Hematopoietic multipotent progenitor cell (in vitro differentiated cells): ENCODE results near the gene ELP4. TPM values are rescaled to one million over a fixed set of nuclear protein-coding genes. Genes with fewer than 3 reads are reported as not detected.
"Not testable (repeated sequence)": the region's sequence is repeated elsewhere in the genome, so short reads cannot be mapped to it uniquely, and the experiment has no call there.

Experiments used
- DNase-seq, 3 donors: peaks; one replicate each; pipeline ENCODE4 v3.0.0-alpha.2; 2011 to 2015; ENCODE audit warnings: low read depth in 2 of 3, low spot score in 2 of 3
- total RNA-seq: library from RNA; depleted of rRNA; stranded (reverse); fragments of >200 nt; gene quantifications from one replicate; pipeline ENCODE4 v1.2.3, GENCODE V29; 2012

ELP4 gene
- total RNA-seq: 19.9 TPM

GRCh38 chr11:31509429-31510345, at the start of gene ELP4, which contains the start of gene IMMP1L:
TSS of gene ELP4 (plus strand) at chr11:31509767. CDS start at chr11:31509785, 18 bp downstream.
TSS of gene IMMP1L (minus strand) at chr11:31509622. CDS start at chr11:31463276, 46,346 bp downstream.
- peak; percentile 87 to 98 (median 96) for DNase-seq

GRCh38 chr11:31464436-31464835, 45.1 kb upstream of the ELP4 start:
- no peak for DNase-seq

- no peak for DNase-seq
These were observed 35.5 kb upstream of the ELP4 start for GRCh38 chr11:31474083-31474482.

- no peak for DNase-seq
These were observed 31.9 kb upstream of the ELP4 start for GRCh38 chr11:31477528-31478222.

GRCh38 chr11:31478223-31478590, 31.4 kb upstream of the ELP4 start:
- no peak for DNase-seq

GRCh38 chr11:31479066-31479465, 30.5 kb upstream of the ELP4 start:
- no peak for DNase-seq

- no peak for DNase-seq
These were observed 28.6 kb upstream of the ELP4 start for GRCh38 chr11:31480930-31481329.

GRCh38 chr11:31484497-31484896, 25.1 kb upstream of the ELP4 start:
- no peak for DNase-seq

GRCh38 chr11:31487848-31488247, 21.7 kb upstream of the ELP4 start:
- DNase-seq: peak in 2 of 3 donors; percentile 50 to 80

GRCh38 chr11:31492320-31492913, 17.1 kb upstream of the ELP4 start:
- no peak for DNase-seq

GRCh38 chr11:31493235-31493634, 16.3 kb upstream of the ELP4 start:
- no peak for DNase-seq

GRCh38 chr11:31493762-31494161, 15.8 kb upstream of the ELP4 start:
- DNase-seq: not testable (repeated sequence)

- DNase-seq: no peak
These were observed 9.9 kb upstream of the ELP4 start for GRCh38 chr11:31499576-31500178.

GRCh38 chr11:31500560-31500959, 9.0 kb upstream of the ELP4 start:
- DNase-seq: no peak

- DNase-seq: peak in 1 of 3 donors; percentile 13
These were observed 527 bp upstream of the ELP4 start for GRCh38 chr11:31509051-31509428.

GRCh38 chr11:31512117-31512516, 2.5 kb downstream of the ELP4 start:
- no peak for DNase-seq

GRCh38 chr11:31521497-31522150, 12.1 kb downstream of the ELP4 start:
- DNase-seq: no peak

GRCh38 chr11:31529189-31529588, 19.6 kb downstream of the ELP4 start:
- DNase-seq: no peak

- no peak for DNase-seq
These were observed 20.1 kb downstream of the ELP4 start for GRCh38 chr11:31529701-31530100.

- no peak for DNase-seq
These were observed 21.7 kb downstream of the ELP4 start for GRCh38 chr11:31531293-31531692.
